Measurements from ENCODE around the gene RMND5A.
A peak's percentile ranks its signal among the peaks of the same experiment; 100 is the strongest.

RMND5A gene

GRCh38 chr2:86786001-86786536, 66.0 kb downstream of the RMND5A start:
- TF ChIP-seq CTCF (IDR thresholded peaks at IDR 0.05; ENCODE audit: control insufficient read depth, extremely low read depth, insufficient read depth), result no peak
- no peak overlapping the region for H3K4me3 ChIP-seq (ENCODE audit: low read depth, low read length)
- DNase-seq (ENCODE audit: low read depth), result no peak

- no peak overlapping the region for H3K4me3 ChIP-seq (ENCODE audit: low read depth, low read length)
- DNase-seq (ENCODE audit: low read depth), result no peak
- no peak for TF ChIP-seq CTCF (IDR thresholded peaks at IDR 0.05; ENCODE audit: control insufficient read depth, extremely low read depth, insufficient read depth)
Observed at GRCh38 chr2:86787736-86788135, 67.6 kb downstream of the RMND5A start.

GRCh38 chr2:86788165-86788564, 68.1 kb downstream of the RMND5A start:
- no peak overlapping the region for H3K4me3 ChIP-seq (ENCODE audit: low read depth, low read length)
- DNase-seq (ENCODE audit: low read depth), result peak; percentile 17
- TF ChIP-seq CTCF (IDR thresholded peaks at IDR 0.05; ENCODE audit: control insufficient read depth, extremely low read depth, insufficient read depth), result no peak

GRCh38 chr2:86788881-86789686, 69.0 kb downstream of the RMND5A start:
- no peak for DNase-seq (ENCODE audit: low read depth)
- no peak for TF ChIP-seq CTCF (IDR thresholded peaks at IDR 0.05; ENCODE audit: control insufficient read depth, extremely low read depth, insufficient read depth)
- H3K4me3 ChIP-seq (ENCODE audit: low read depth, low read length), result no peak overlapping the region

GRCh38 chr2:86789687-86790133, 69.6 kb downstream of the RMND5A start:
- TF ChIP-seq CTCF (IDR thresholded peaks at IDR 0.05; ENCODE audit: control insufficient read depth, extremely low read depth, insufficient read depth), result no peak
- H3K4me3 ChIP-seq (ENCODE audit: low read depth, low read length), result no peak overlapping the region
- DNase-seq (ENCODE audit: low read depth), result no peak

GRCh38 chr2:86790134-86790675, 70.1 kb downstream of the RMND5A start:
- TF ChIP-seq CTCF (IDR thresholded peaks at IDR 0.05; ENCODE audit: control insufficient read depth, extremely low read depth, insufficient read depth), result no peak
- no peak for DNase-seq (ENCODE audit: low read depth)
- no peak overlapping the region for H3K4me3 ChIP-seq (ENCODE audit: low read depth, low read length)

Data from LNCaP clone FGC (cell line).